GM19035 (cell line): ENCODE measurements around the gene ME1.
A peak's percentile ranks its signal among the peaks of the same experiment; 100 is the strongest.
"Not testable (repeated sequence)": the region's sequence is repeated elsewhere in the genome, so short reads cannot be mapped to it uniquely, and the experiment has no call there.

Source experiments
- ATAC-seq: cut with Tn5 transposase; IDR thresholded peaks from one replicate; pipeline ENCODE4 v1.9.1; 2021; ENCODE audit not compliant: unreplicated experiment

Gene ME1

DNA sequence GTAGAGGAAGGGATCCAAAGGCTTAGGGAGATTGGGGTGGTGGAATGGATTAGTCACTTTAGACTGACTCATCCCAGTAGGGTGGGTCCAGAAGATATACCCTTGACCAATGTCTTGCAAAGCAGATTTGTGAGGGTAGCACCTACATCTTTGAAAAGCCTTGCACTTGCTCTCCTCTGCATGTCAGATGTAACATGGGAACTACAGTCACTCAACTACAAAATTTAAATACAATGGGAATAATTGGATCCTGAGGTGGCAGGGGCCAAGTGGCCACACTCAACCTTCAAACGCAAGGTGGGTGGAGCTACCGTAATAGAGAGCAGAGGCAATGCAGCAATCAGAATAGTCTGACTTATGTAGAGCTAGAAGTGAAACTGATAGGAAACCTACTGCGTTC, 71.2 kb downstream of the ME1 start:
- no peak for ATAC-seq

GRCh38 chr6:83354747-83355146, 76.1 kb downstream of the ME1 start:
- no peak for ATAC-seq

DNA sequence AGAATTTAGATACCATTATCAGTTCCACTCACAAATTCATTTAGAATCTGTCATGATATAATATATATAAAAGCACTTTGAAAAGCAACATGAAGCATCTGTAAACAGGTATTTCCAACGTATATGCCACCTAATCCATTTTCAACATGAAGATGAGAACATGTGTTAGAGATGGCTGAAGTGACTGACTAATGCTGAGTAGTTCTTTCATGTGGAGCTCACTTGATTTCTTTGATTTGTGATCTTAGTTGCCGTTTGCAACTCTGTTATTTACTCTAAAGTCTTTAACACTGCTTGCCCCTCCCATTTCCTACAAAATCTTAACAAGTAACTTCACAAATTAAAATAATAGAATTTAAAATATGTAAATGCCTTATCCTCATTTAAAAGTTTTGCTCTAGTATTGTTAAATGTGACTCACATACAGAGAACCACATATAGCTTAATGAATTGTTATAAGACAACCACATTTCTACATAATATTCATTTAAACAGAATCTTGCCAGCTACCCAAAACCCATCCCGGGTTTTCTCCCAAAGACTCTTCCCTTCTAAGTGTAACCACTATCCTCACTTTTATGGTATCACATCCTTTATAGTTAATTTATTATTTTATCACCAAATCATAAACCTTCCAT, 78.3 kb downstream of the ME1 start:
- ATAC-seq, result no peak

GRCh38 chr6:83343121-83343520, 87.7 kb downstream of the ME1 start:
- no peak for ATAC-seq

DNA sequence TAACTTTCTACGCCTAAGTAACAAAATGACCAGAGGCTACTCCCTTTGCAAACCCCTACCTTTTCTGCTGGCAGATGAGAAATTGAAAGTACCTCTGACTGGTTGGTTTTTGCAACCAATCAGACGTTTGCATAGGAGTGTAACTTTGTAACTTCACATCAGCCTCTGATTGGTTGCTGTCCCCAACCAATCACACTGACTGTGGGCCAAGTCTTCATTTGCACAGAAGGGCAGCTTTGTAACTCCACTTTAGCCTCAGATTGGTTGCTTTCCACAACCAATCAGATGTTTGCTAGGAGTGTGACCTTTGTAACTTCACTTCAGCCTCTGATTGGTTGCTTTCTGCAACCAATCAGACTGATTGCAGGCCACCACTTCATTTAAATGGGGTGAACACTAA, 89.1 kb downstream of the ME1 start:
- no peak for ATAC-seq

DNA sequence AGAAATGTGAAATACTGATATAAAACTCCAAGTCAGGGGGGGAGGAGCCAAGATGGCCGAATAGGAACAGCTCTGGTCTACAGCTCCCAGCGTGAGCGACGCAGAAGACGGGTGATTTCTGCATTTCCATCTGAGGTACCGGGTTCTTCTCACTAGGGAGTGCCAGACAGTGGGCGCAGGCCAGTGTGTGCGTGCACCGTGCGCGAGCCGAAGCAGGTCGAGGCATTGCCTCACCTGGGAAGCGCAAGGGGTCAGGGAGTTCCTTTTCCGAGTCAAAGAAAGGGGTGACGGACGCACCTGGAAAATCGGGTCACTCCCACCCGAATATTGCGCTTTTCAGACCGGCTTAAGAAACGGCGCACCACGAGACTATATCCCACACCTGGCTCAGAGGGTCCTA, 96.9 kb downstream of the ME1 start:
- ATAC-seq, result not testable (repeated sequence)

- no peak for ATAC-seq
These were observed 97.4 kb downstream of the ME1 start for GRCh38 chr6:83333500-83333899.

GRCh38 chr6:83314693-83315092, 116.2 kb downstream of the ME1 start:
- no peak for ATAC-seq

- no peak for ATAC-seq
These were observed 117.0 kb downstream of the ME1 start for GRCh38 chr6:83313882-83314281.

GRCh38 chr6:83311231-83311630, 119.6 kb downstream of the ME1 start:
- ATAC-seq, result no peak

- ATAC-seq, result no peak
These were observed 120.8 kb downstream of the ME1 start for GRCh38 chr6:83310046-83310445.

- no peak for ATAC-seq
These were observed 121.5 kb downstream of the ME1 start for GRCh38 chr6:83309344-83309743.

GRCh38 chr6:83308833-83309232, 122.0 kb downstream of the ME1 start:
- ATAC-seq, result no peak

DNA sequence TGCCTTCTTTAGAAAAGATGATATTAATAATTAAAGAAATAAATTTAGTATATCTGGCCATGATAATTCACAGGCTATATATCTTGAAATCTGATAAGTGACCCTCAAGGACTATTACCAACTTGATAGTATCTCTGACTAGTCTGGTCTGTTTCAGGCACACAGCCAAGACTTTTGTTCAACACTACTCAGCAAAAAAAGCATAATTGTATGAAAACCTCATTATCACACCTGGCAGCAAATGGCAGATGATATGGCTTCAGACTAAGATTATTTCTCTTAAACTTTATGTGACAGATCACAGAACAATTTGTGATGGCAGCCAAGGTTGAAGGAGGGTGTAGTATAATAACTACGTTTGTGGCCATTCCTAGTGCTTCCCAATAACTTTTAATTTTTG, 123.0 kb downstream of the ME1 start:
- ATAC-seq, result no peak

- no peak for ATAC-seq
These were observed 127.4 kb downstream of the ME1 start for GRCh38 chr6:83303426-83303825.

DNA sequence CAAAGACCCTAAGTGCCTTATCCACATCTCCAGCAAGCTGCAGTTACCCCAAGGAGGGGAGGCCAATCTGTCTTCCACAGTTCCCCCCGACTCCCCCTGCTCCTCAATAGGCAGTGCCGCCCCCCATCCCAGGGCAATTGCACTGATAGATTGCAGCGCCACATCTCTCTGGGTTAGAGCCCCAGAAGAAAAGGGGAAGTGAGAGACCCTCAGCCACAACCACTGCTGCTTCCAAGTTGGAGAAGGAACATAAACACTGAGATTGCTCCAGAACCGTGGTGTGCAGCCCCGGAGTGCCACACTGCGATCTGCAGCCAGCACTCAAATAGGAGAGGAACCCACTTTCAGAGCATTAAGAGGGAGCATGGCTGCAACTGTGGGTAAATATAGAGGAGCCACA, 136.2 kb downstream of the ME1 start:
- ATAC-seq, result no peak

DNA sequence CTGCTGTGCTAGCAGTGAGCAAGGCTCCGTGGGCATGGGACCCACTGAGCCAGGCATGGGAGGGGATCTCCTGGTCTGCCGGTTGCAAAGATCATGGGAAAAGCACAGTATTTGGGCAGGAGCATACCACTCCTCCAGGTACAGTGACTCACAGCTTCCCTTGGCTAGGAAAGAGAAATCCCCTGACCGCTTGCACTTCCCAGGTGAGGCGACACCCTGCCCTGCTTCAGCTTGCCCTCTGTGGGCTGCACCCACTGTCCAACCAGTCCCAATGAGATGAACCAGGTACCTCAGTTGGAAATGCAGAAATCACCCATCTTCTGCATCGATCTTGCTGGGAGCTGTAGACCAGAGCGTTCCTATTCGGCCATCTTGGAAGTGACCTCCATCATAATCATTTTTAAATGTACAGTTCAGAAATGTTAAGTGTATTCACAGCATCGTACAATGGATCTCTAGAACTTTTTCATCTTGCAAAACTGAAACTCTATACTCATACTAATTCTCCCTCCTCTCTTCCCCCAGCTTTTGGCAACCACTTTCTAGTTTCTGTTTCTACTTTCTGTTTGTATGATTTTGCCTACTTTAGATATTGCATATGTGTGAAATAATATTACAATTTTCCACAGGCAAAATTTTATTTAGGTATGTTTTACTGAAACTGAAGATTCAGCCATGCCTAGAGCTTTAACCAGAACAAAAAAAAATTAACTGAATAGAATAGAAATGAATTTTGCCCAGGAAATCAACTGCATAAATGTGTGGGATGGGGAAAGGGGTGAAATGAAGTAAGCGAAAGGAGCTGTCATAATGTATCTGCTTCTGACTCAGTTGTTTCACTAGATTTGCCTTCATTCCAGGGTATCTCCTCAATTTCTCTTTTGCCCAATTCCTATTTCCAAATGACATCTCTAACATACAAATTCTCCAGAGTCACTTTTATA, 137.7 kb downstream of the ME1 start:
- ATAC-seq, result peak; percentile 63

DNA sequence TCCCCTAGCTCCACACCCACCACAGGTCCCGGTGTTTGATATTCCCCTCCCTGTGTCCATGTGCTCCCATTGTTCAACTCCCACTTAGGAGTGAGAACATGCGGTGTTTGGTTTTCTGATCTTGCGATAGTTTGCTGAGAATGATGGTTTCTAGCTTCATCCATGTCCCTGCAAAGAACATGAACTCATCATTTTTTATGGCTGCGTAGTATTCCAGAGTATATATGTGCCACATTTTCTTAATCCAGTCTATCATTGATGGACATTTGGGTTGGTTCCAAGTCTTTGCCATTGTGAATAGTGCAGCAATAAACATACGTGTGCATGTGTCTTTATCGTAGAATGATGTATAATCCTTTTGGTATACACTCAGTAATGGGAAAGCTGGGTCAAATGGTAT, 143.6 kb downstream of the ME1 start:
- ATAC-seq, result not testable (repeated sequence)

DNA sequence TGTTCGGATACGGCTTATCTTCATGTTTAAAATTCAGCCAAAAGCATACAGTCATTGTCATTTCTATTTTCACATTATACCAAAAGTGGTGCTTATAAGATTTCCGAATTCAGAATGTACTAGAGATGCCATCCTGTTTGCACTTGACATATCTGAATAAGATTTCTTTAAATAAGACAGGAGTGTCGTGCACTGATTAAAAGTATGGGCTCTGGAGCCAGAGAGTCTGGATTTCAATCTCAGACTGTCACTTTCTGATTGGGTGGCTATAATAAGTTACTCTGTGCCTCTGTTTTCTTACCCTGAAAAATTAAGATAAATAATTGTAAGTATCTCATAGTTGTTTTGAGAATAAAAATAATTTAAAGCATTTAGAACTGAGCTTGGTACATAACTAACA, 144.9 kb downstream of the ME1 start:
- ATAC-seq, result no peak

DNA sequence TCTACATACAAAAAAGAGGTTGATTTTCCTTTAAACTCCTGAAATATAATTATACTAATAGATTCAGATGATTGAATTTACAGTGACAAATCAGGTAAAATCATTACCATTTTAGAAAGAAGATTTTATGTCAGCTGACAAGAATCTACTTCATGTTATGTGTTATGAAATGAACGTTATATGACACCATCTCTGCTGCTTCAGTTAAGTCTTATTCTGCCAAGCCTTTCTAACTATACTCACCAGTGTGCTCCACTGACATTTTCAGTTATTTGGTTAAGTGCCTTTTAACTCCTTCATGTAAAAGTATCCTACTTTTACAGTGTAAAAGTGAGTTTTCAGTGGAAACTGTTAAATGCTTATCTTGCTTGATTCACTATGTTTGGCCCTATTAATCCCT, 157.3 kb downstream of the ME1 start:
- no peak for ATAC-seq

DNA sequence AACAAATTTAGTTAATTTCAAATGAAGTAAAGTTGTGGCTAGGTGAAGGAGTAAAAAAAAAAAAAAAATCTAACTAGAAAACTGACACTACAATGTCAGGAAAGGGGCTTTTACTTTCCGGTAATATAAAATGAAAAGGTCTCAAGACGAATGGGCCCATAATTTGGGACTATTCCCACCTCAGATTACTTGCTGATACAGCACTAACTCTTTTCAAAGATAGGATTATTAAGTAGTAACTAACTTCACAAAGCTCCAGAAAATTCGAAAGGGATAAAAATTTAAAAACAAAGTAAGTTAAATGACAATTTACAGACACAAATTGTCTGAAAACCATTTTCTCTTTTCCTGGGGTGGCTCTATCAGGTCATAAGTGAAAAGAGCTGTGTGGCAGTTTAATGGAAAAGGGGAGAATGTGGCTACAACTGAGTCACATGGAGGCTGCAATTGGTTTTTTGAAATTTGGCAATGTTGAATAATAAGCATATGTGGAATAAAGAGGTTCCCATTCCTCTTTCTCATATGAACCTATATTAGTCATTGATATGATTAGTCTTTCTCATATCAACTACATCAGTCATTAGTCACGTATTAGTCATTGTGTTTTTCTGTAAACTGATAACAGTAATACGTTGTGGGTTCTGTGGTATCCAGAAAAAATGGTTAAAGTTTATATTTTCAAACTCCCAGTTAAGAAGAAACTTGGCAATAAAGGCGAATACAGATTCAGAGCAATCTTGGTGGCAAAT, 159.7 kb downstream of the ME1 start:
- ATAC-seq, result no peak

GRCh38 chr6:83265384-83265783, 165.5 kb downstream of the ME1 start:
- ATAC-seq, result no peak
